HepG2 (cell line): ENCODE data around the gene HSF4. TPM values are rescaled to one million over a fixed set of nuclear protein-coding genes. Genes with fewer than 3 reads are reported as not detected.
A peak's percentile ranks its signal among the peaks of the same experiment; 100 is the strongest.

Experiments
- ATAC-seq: fragments of 200-7000 bp; cut with Tn5 transposase; 3 replicates; pipeline ENCODE4 v1.9.1; 2020; ENCODE audit warnings: mild to moderate bottlenecking, moderate library complexity
- BruUV-seq: library from RNA; stranded (reverse); fragments of 400-500 nt; replicated peaks from 2 replicates; lab custom pipeline; 2021; lab: Mats Ljungman, UMichigan
- CTCF ChIA-PET: fragments of 300-600 bp; formaldehyde crosslinking; extraction: SDS; loops from one replicate; lab custom pipeline; 2021; ENCODE audit warnings: low total read pairs, inconsistent platforms, low intra/inter-chr PET ratio; lab: Yijun Ruan, JAX
- POLR2A ChIA-PET: fragments of 350-600 bp; sonication (Branson Sonifier 250); formaldehyde crosslinking; loops from one replicate; lab custom pipeline; 2020; ENCODE audit warnings: antibody characterized with exemption, inconsistent platforms; lab: Yijun Ruan, JAX
- DNase-seq: peaks from one replicate; pipeline ENCODE4 v3.0.0-alpha.2; 2015; ENCODE audit warnings: low spot score
- FAIRE-seq: peaks from 3 replicates; lab custom pipeline; 2011; peaks lifted over from hg19 to GRCh38; lab: Jason Lieb, UNC
- H2AFZ ChIP-seq: one replicate; pipeline ENCODE4 v1.6.1; 2011; ENCODE audit warnings: low read length, inconsistent platforms
- H3K27ac ChIP-seq: fragments of 300-600 bp; 3 replicates; pipeline ENCODE4 v1.8.0; 2011; ENCODE audit warnings: mixed run types, mild to moderate bottlenecking, mixed read lengths, low read length, inconsistent platforms; ENCODE audit not compliant: insufficient read depth; ENCODE audit errors: extremely low read length
- H3K27me3 ChIP-seq, 2 experiments: fragments of 200-600 bp in 1 of 2; 2 replicates in 1 of 2; 3 replicates in 1 of 2; pipeline versions ENCODE4 v1.6.0 to v1.8.0; 2011; ENCODE audit warnings: low read length in 2 of 2, mild to moderate bottlenecking in 2 of 2, moderate library complexity in 2 of 2, inconsistent platforms in 1 of 2; ENCODE audit not compliant: insufficient read depth in 2 of 2, control insufficient read depth in 1 of 2
- H3K36me3 ChIP-seq, 2 experiments: fragments of 200-600 bp in 1 of 2; replicated peaks in 1 of 2; 2 replicates in 1 of 2; 3 replicates in 1 of 2; pipeline versions ENCODE4 v1.5.1 to v1.8.0; 2011; ENCODE audit warnings: low read length in 2 of 2, inconsistent platforms in 1 of 2; ENCODE audit not compliant: insufficient read depth in 2 of 2, control insufficient read depth in 1 of 2
- H3K4me1 ChIP-seq: 2 replicates; pipeline ENCODE4 v1.5.1; 2012; ENCODE audit warnings: low read length, inconsistent platforms; ENCODE audit not compliant: insufficient read depth
- H3K4me2 ChIP-seq: 2 replicates; pipeline ENCODE4 v1.6.0; 2011; ENCODE audit warnings: low read depth, low read length, inconsistent platforms
- H3K4me3 ChIP-seq, 3 experiments: fragments of 200-600 bp in 1 of 3; sonication (generic), shearing (Covaris generic) in 1 of 3; replicated peaks in 1 of 3; 2 replicates each; pipeline ENCODE4 v1.5.1; 2011 to 2016; ENCODE audit warnings: low read length in 3 of 3, inconsistent platforms in 2 of 3, low read depth in 2 of 3, mild to moderate bottlenecking in 2 of 3, control low read depth in 1 of 3, mixed read lengths in 1 of 3; ENCODE audit not compliant: insufficient read depth in 1 of 3
- H3K79me2 ChIP-seq: one replicate; pipeline ENCODE4 v1.6.1; 2011; ENCODE audit warnings: low read length, inconsistent platforms; ENCODE audit not compliant: insufficient read depth
- H3K9ac ChIP-seq: 2 replicates; pipeline ENCODE4 v1.6.0; 2011; ENCODE audit warnings: mild to moderate bottlenecking, low read depth, low read length, inconsistent platforms; ENCODE audit not compliant: insufficient read depth
- H3K9me3 ChIP-seq: 2 replicates; pipeline ENCODE4 v1.5.1; 2012; ENCODE audit warnings: mild to moderate bottlenecking, low read length
- H4K20me1 ChIP-seq: 2 replicates; pipeline ENCODE4 v1.6.0; 2011; ENCODE audit warnings: inconsistent platforms, mild to moderate bottlenecking, low read length, moderate library complexity; ENCODE audit not compliant: insufficient read depth
- ATF2 ChIP-seq: sonication (generic); formaldehyde crosslinking; IDR thresholded peaks from 2 replicates; pipeline ENCODE4 v1.4.0; 2020; ENCODE audit warnings: missing genetic modification reagents
- DPF2 ChIP-seq: sonication (generic); formaldehyde crosslinking; IDR thresholded peaks from 2 replicates; pipeline ENCODE4 v1.4.0; 2020; ENCODE audit warnings: mild to moderate bottlenecking, low read depth, missing genetic modification reagents, borderline replicate concordance
- ETV5 ChIP-seq: IDR thresholded peaks from 2 replicates; pipeline ENCODE4 v1.6.1; 2018; ENCODE audit warnings: missing biosample characterization, missing genetic modification reagents, inconsistent platforms, borderline replicate concordance
- GABPA ChIP-seq, 2 experiments: IDR thresholded peaks; 2 replicates each; pipeline ENCODE4 v1.6.1; 2011 to 2016; ENCODE audit warnings: low read depth in 2 of 2, low read length in 1 of 2, missing biosample characterization in 1 of 2, missing genetic modification characterization in 1 of 2
- GTF2F1 ChIP-seq: fragments of 150-350 bp; IDR thresholded peaks from 2 replicates; pipeline ENCODE4 v1.6.1; 2014; ENCODE audit warnings: low read length
- IRF1 ChIP-seq: sonication (generic); formaldehyde crosslinking; IDR thresholded peaks from 2 replicates; pipeline ENCODE4 v1.4.0; 2020; ENCODE audit warnings: low read depth, mild to moderate bottlenecking, missing genetic modification reagents
- KDM6A ChIP-seq: IDR thresholded peaks from 2 replicates; pipeline ENCODE4 v1.6.1; 2016; ENCODE audit warnings: low read depth
- PCBP1 ChIP-seq: fragments of 200-400 bp; formaldehyde crosslinking; IDR thresholded peaks from 2 replicates; pipeline ENCODE4 v1.6.1; 2017; ENCODE audit warnings: mild to moderate bottlenecking, low read depth, low read length, borderline replicate concordance
- POLR2G ChIP-seq: fragments of 200-400 bp; formaldehyde crosslinking; IDR thresholded peaks from 2 replicates; pipeline ENCODE4 v1.6.1; 2018; ENCODE audit warnings: mild to moderate bottlenecking, low read depth, low read length, moderate library complexity
- REL ChIP-seq: sonication (generic); formaldehyde crosslinking; conservative IDR thresholded peaks from 2 replicates; pipeline ENCODE4 v1.8.0; 2022; ENCODE audit warnings: mild to moderate bottlenecking, missing genetic modification reagents, moderate library complexity
- ZBTB7A ChIP-seq: sonication (generic); formaldehyde crosslinking; IDR thresholded peaks from 2 replicates; pipeline ENCODE4 v1.8.0; 2022; ENCODE audit warnings: mild to moderate bottlenecking, missing genetic modification reagents
- ZFP41 ChIP-seq: sonication (generic); formaldehyde crosslinking; IDR thresholded peaks from 2 replicates; pipeline ENCODE4 v1.4.0; 2020; ENCODE audit warnings: mild to moderate bottlenecking, missing genetic modification reagents, borderline replicate concordance
- ZNF224 ChIP-seq: sonication (generic); formaldehyde crosslinking; IDR thresholded peaks from 2 replicates; pipeline ENCODE4 v1.5.0; 2020; ENCODE audit warnings: mild to moderate bottlenecking, missing genetic modification reagents
- ZNF317 ChIP-seq: sonication (generic); formaldehyde crosslinking; IDR thresholded peaks from 2 replicates; pipeline ENCODE4 v1.5.0; 2020; ENCODE audit warnings: mild to moderate bottlenecking, missing genetic modification reagents
- ZNF552 ChIP-seq: sonication (generic); formaldehyde crosslinking; IDR thresholded peaks from 2 replicates; pipeline ENCODE4 v1.9.0; 2022; ENCODE audit warnings: missing genetic modification reagents, mild to moderate bottlenecking, borderline replicate concordance
- ZNF800 ChIP-seq: sonication (generic); formaldehyde crosslinking; IDR thresholded peaks from 2 replicates; pipeline ENCODE4 v1.4.0; 2020; ENCODE audit warnings: missing genetic modification reagents
- WGBS: methylation state at CpG from one replicate; pipeline ENCODE4 v1.1.6; 2017; ENCODE audit warnings: low lambda C conversion rate; 5-methylcytosine and 5-hydroxymethylcytosine counted together
- in situ Hi-C: cut with HindIII; loops from 2 replicates; pipeline ENCODE4 v1.10.0; 2017; ENCODE audit warnings: low pct_unique_long_range_greater_than_20kb; ENCODE audit not compliant: extremely low pct_ligation_motif_present
- intact Hi-C: fragments of 100-400 bp; cut with micrococcal nuclease; formaldehyde crosslinking; loops from one replicate; pipeline ENCODE4 v1.10.0; 2022; ENCODE audit not compliant: unreplicated experiment
- polyA plus RNA-seq, 8 experiments: library from polyadenylated mRNA; depleted of rRNA in 3 of 8; stranded (reverse) in 7 of 8; unstranded in 1 of 8; fragments of >200 nt; fragmentation: Illumina TruSeq in 4 of 8; extraction: Trizol in 4 of 8; gene quantifications; 2 replicates each; pipeline versions ENCODE4 v1.2.1 to v1.2.3, GENCODE V29; 2011 to 2016; ENCODE audit warnings: low read depth in 4 of 8, missing spikeins in 1 of 8, mixed read lengths in 1 of 8; ENCODE audit not compliant: insufficient read depth in 1 of 8
- total RNA-seq, 5 experiments: library from RNA; depleted of rRNA; stranded (reverse); fragments of >200 nt; fragmentation: Illumina TruSeq; extraction: Trizol; gene quantifications; 2 replicates each; pipeline ENCODE4 v1.2.3, GENCODE V29; 2016; ENCODE audit warnings: low read depth in 1 of 5

HSF4 gene
- total and polyA plus RNA-seq, 2 of the 13 experiments (the other 11 are each of a cell fraction or from before 2014, with no cell fraction given), result 3.5 to 16.9 TPM

- TF ChIP-seq ATF2 (CRISPR knock-in tag), result 0 out of 2 replicates have a peak, but pooled peaks have one; percentile 2
- peak; percentile 86 for TF ChIP-seq ZBTB7A (CRISPR knock-in tag)
- TF ChIP-seq GTF2F1, result no peak
- TF ChIP-seq POLR2G, result peak; percentile 79
- no peak for TF ChIP-seq PCBP1
- peak; percentile 9; the same call in 1 of the 2 replicates for TF ChIP-seq ZNF317
- TF ChIP-seq GABPA (IDR thresholded peaks at IDR 0.05; ENCODE audit: low read depth, low read length), result no peak
- 0 out of 2 replicates have a peak, but pooled peaks have one; percentile 14 for TF ChIP-seq GABPA (CRISPR knock-in tag; IDR thresholded peaks at IDR 0.05; ENCODE audit: low read depth)
- no peak for TF ChIP-seq ZFP41 (CRISPR knock-in tag)
Measured at GRCh38 chr16:67170168-67170948, 5.8 kb downstream of the HSF4 start, which contains the start of gene NOL3 (continued).

- FAIRE-seq (no peak), ATAC-seq (peak; percentile 12), DNase-seq (peak; percentile 45)
- Histone ChIP-seq H3K9ac (peak overlapping the region; percentile 75), H2AFZ (peak overlapping the region; percentile 24), H3K4me1 (peaks cover 62% of the 10 kb centered on the region), H3K27me3 (peaks cover 3 to 29% of the 10 kb centered on the region in 2 experiments; a peak in 4 of 5 replicates), H3K4me2 (peak overlapping the region; percentile 99), H3K36me3 (no peaks in the 10 kb centered on the region; a peak in 1 of 5 replicates), H3K27ac (peak overlapping the region; percentile 71), H3K4me3 (peak overlapping the region; percentile 65 to 78 (median 67)), H4K20me1 (no peaks in the 10 kb centered on the region), H3K79me2 (no peaks in the 10 kb centered on the region), H3K9me3 (no peaks in the 10 kb centered on the region)
- TSS peak; percentile 64 for BruUV-seq
- ChIA-PET CTCF (interaction anchor here (0.7 to 1.5 kb wide), 2 partner anchors 11 to 13 kb away, joined by 3 to 4 read pairs; partner anchors contain the start of genes FBXL8, MATCAP1 and TRADD), POLR2A (interaction anchor here (0.7 to 3.4 kb wide), 23 partner anchors 11 to 341 kb away, joined by 3 to 54 read pairs (median 4); partner anchors contain the start of genes B3GNT9, CBFB, E2F4 and EXOC3L1)
- intact Hi-C loops (loop anchor here (1.0 kb wide), 2 partner anchors 12 to 194 kb away; partner anchors contain the start of gene MATCAP1), in situ Hi-C loops (no loop called here)
- WGBS, result 3% methylated on average over 13 of the region's 14 CpGs
- TF ChIP-seq REL (CRISPR knock-in tag) (peak; percentile 82; the same call in 1 of the 2 replicates), DPF2 (CRISPR knock-in tag) (peak; percentile 61), IRF1 (0 out of 2 replicates have a peak, but pooled peaks have one; percentile 45), ZNF224 (CRISPR knock-in tag) (no peak), ZNF800 (CRISPR knock-in tag) (no peak), ZNF552 (no peak), ETV5 (0 out of 2 replicates have a peak, but pooled peaks have one; percentile 3), KDM6A (CRISPR knock-in tag) (no peak)
Measured at GRCh38 chr16:67170949-67171649, 6.6 kb downstream of the HSF4 start.
